Measurements from ENCODE around the gene WASF2. TPM values are rescaled to one million over a fixed set of nuclear protein-coding genes. Genes with fewer than 3 reads are reported as not detected.

WASF2 gene
- total RNA-seq, 1 experiment from 2014 or later, result 104 TPM

DNA sequence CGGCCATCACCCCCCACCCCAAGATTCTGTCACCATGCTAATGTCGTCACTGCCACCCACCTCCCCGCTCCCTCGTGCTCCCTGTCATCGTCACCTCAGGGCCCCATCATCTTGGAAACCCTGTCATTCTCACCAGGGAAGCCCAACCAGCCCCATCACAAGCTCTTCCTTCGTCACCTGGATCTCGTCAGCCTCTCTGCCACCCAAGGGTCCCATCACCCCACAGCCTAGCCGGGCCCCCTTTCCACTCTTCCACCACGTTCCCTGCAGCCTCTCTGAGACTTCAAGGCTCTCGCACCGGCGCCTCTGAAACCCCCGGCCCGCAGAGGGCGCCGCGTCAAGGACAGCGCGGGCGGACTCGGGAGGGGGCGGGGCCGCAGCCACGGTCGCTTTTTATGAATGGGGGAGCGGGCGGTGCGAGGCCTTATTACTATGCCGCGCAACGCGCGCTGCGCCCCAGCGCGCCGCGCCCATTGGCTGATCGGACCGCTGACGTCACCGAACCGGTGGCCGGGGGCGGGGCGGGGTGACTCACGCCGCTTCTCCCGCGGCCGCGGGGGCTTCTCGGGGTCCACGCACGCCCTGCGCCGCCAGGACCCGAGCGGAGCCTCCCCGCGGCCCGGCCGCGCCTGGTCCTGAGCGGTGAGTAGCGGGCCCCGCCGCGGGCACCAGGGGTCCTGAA, 97.7 kb downstream of the WASF2 start, which contains the start of gene GPR3 (continued):
- TF ChIP-seq ETV6 (CRISPR knock-in tag; IDR thresholded peaks at IDR 0.05) (no peak), ERG (CRISPR knock-in tag; IDR thresholded peaks at IDR 0.05) (no peak), ESRRA (CRISPR knock-in tag; IDR thresholded peaks at IDR 0.05; ENCODE audit: borderline replicate concordance) (peak; percentile 14; the same call in 1 of the 2 replicates), CBFB (CRISPR knock-in tag; IDR thresholded peaks at IDR 0.05; ENCODE audit: low read depth) (no peak), SP1 (CRISPR knock-in tag; conservative IDR thresholded peaks at IDR 0.05) (peak; percentile 64), ZNF423 (CRISPR knock-in tag; IDR thresholded peaks at IDR 0.05) (peak; percentile 33; the same call in 1 of the 2 replicates), ZNF317 (CRISPR knock-in tag; IDR thresholded peaks at IDR 0.05; ENCODE audit: borderline replicate concordance, low read depth) (no peak), MLX (CRISPR knock-in tag; IDR thresholded peaks at IDR 0.05) (no peak), AFF4 (CRISPR knock-in tag; IDR thresholded peaks at IDR 0.05; ENCODE audit: borderline replicate concordance) (no peak), GTF2I (CRISPR knock-in tag; conservative IDR thresholded peaks at IDR 0.05) (no peak), NR2C2 (CRISPR knock-in tag; IDR thresholded peaks at IDR 0.05) (no peak), ELF4 (CRISPR knock-in tag; IDR thresholded peaks at IDR 0.05; ENCODE audit: low read depth) (no peak), E2F4 (CRISPR knock-in tag; IDR thresholded peaks at IDR 0.05; ENCODE audit: borderline replicate concordance, low read depth) (no peak), OVOL2 (CRISPR knock-in tag; IDR thresholded peaks at IDR 0.05; ENCODE audit: borderline replicate concordance) (no peak), ATF1 (CRISPR knock-in tag; IDR thresholded peaks at IDR 0.05) (no peak), SMAD3 (CRISPR knock-in tag; IDR thresholded peaks at IDR 0.05; ENCODE audit: borderline replicate concordance) (no peak), TCF7 (CRISPR knock-in tag; IDR thresholded peaks at IDR 0.05; ENCODE audit: low read depth) (no peak)
- TF ChIP-seq, protein P1, sequence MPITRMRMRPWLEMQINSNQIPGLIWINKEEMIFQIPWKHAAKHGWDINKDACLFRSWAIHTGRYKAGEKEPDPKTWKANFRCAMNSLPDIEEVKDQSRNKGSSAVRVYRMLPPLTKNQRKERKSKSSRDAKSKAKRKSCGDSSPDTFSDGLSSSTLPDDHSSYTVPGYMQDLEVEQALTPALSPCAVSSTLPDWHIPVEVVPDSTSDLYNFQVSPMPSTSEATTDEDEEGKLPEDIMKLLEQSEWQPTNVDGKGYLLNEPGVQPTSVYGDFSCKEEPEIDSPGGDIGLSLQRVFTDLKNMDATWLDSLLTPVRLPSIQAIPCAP (CRISPR knock-in tag; IDR thresholded peaks at IDR 0.05), result no peak
- TF ChIP-seq, protein P2, sequence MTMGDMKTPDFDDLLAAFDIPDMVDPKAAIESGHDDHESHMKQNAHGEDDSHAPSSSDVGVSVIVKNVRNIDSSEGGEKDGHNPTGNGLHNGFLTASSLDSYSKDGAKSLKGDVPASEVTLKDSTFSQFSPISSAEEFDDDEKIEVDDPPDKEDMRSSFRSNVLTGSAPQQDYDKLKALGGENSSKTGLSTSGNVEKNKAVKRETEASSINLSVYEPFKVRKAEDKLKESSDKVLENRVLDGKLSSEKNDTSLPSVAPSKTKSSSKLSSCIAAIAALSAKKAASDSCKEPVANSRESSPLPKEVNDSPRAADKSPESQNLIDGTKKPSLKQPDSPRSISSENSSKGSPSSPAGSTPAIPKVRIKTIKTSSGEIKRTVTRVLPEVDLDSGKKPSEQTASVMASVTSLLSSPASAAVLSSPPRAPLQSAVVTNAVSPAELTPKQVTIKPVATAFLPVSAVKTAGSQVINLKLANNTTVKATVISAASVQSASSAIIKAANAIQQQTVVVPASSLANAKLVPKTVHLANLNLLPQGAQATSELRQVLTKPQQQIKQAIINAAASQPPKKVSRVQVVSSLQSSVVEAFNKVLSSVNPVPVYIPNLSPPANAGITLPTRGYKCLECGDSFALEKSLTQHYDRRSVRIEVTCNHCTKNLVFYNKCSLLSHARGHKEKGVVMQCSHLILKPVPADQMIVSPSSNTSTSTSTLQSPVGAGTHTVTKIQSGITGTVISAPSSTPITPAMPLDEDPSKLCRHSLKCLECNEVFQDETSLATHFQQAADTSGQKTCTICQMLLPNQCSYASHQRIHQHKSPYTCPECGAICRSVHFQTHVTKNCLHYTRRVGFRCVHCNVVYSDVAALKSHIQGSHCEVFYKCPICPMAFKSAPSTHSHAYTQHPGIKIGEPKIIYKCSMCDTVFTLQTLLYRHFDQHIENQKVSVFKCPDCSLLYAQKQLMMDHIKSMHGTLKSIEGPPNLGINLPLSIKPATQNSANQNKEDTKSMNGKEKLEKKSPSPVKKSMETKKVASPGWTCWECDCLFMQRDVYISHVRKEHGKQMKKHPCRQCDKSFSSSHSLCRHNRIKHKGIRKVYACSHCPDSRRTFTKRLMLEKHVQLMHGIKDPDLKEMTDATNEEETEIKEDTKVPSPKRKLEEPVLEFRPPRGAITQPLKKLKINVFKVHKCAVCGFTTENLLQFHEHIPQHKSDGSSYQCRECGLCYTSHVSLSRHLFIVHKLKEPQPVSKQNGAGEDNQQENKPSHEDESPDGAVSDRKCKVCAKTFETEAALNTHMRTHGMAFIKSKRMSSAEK (CRISPR knock-in tag; IDR thresholded peaks at IDR 0.05; ENCODE audit: borderline replicate concordance), result no peak
- TF ChIP-seq, protein P3, sequence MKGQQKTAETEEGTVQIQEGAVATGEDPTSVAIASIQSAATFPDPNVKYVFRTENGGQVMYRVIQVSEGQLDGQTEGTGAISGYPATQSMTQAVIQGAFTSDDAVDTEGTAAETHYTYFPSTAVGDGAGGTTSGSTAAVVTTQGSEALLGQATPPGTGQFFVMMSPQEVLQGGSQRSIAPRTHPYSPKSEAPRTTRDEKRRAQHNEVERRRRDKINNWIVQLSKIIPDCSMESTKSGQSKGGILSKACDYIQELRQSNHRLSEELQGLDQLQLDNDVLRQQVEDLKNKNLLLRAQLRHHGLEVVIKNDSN (CRISPR knock-in tag; IDR thresholded peaks at IDR 0.05), result no peak
- TF ChIP-seq, protein P4, sequence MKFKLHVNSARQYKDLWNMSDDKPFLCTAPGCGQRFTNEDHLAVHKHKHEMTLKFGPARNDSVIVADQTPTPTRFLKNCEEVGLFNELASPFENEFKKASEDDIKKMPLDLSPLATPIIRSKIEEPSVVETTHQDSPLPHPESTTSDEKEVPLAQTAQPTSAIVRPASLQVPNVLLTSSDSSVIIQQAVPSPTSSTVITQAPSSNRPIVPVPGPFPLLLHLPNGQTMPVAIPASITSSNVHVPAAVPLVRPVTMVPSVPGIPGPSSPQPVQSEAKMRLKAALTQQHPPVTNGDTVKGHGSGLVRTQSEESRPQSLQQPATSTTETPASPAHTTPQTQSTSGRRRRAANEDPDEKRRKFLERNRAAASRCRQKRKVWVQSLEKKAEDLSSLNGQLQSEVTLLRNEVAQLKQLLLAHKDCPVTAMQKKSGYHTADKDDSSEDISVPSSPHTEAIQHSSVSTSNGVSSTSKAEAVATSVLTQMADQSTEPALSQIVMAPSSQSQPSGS (CRISPR knock-in tag; IDR thresholded peaks at IDR 0.05; ENCODE audit: borderline replicate concordance, low read depth), result no peak
- TF ChIP-seq, protein P5, sequence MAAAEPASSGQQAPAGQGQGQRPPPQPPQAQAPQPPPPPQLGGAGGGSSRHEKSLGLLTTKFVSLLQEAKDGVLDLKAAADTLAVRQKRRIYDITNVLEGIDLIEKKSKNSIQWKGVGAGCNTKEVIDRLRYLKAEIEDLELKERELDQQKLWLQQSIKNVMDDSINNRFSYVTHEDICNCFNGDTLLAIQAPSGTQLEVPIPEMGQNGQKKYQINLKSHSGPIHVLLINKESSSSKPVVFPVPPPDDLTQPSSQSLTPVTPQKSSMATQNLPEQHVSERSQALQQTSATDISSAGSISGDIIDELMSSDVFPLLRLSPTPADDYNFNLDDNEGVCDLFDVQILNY (CRISPR knock-in tag; IDR thresholded peaks at IDR 0.05), result peak; percentile 91

Data from WTC11 (cell line).